CD14-positive monocyte (primary cell): ENCODE data around the gene DNAH11. TPM values are rescaled to one million over a fixed set of nuclear protein-coding genes. Genes with fewer than 3 reads are reported as not detected.

Source experiments
- DNase-seq, 3 donors: peaks; one replicate each; pipeline ENCODE4 v3.0.0-alpha.2; 2011 to 2022
- H2AFZ ChIP-seq: 2 replicates; pipeline ENCODE4 v1.6.0; 2012; ENCODE audit warnings: mild to moderate bottlenecking, low read depth, low read length, inconsistent platforms; ENCODE audit not compliant: insufficient read depth, poor library complexity, severe bottlenecking
- H3K27ac ChIP-seq, 2 donors: 1 replicate in 1 of 2; 2 replicates in 1 of 2; pipeline ENCODE4 v1.5.1; 2012 to 2013; ENCODE audit warnings: low read length in 2 of 2, control low read depth in 1 of 2, inconsistent platforms in 1 of 2, low read depth in 1 of 2, mild to moderate bottlenecking in 1 of 2
- H3K27me3 ChIP-seq, 2 donors: one replicate each; pipeline versions ENCODE4 v1.6.0 to v1.6.1; 2011 to 2013; ENCODE audit warnings: low read length in 2 of 2; ENCODE audit not compliant: control insufficient read depth in 2 of 2, insufficient read depth in 2 of 2
- H3K36me3 ChIP-seq, 2 donors: replicated peaks in 1 of 2; 1 replicate in 1 of 2; 2 replicates in 1 of 2; pipeline versions ENCODE4 v1.5.1 to v1.6.1; 2012 to 2013; ENCODE audit warnings: low read length in 2 of 2, control low read depth in 1 of 2, inconsistent platforms in 1 of 2, mild to moderate bottlenecking in 1 of 2; ENCODE audit not compliant: insufficient read depth in 2 of 2, control insufficient read depth in 1 of 2
- H3K4me1 ChIP-seq, 2 donors: 1 replicate in 1 of 2; 2 replicates in 1 of 2; pipeline versions ENCODE4 v1.5.1 to v1.6.1; 2012 to 2013; ENCODE audit warnings: low read length in 2 of 2, control low read depth in 1 of 2, inconsistent platforms in 1 of 2, mild to moderate bottlenecking in 1 of 2, moderate library complexity in 1 of 2; ENCODE audit not compliant: insufficient read depth in 2 of 2, control insufficient read depth in 1 of 2
- H3K4me2 ChIP-seq: replicated peaks from 2 replicates; pipeline ENCODE3; 2012; ENCODE audit warnings: low read length, moderate library complexity, mild to moderate bottlenecking; ENCODE audit not compliant: poor library complexity, severe bottlenecking; ENCODE audit errors: extremely low read depth
- H3K4me3 ChIP-seq, 3 experiments: fragments of 200-600 bp in 1 of 3; sonication (generic) in 1 of 3; replicated peaks in 1 of 3; 1 replicate in 2 of 3; 2 replicates in 1 of 3; pipeline ENCODE4 v1.5.1; 2011 to 2013; ENCODE audit warnings: low read length in 3 of 3, mild to moderate bottlenecking in 3 of 3, control low read depth in 2 of 3, low read depth in 2 of 3, inconsistent platforms in 1 of 3, moderate library complexity in 1 of 3
- H3K79me2 ChIP-seq: 2 replicates; pipeline ENCODE4 v1.6.0; 2012; ENCODE audit warnings: mild to moderate bottlenecking, control low read depth, inconsistent platforms, low read length, moderate library complexity; ENCODE audit not compliant: insufficient read depth
- H3K9ac ChIP-seq: 2 replicates; pipeline ENCODE4 v1.6.0; 2017; ENCODE audit warnings: low read length, mild to moderate bottlenecking; ENCODE audit not compliant: insufficient read depth, poor library complexity, severe bottlenecking
- H3K9me3 ChIP-seq, 2 donors: replicated peaks in 1 of 2; 1 replicate in 1 of 2; 2 replicates in 1 of 2; pipeline versions ENCODE4 v1.5.1 to v1.6.1; 2012 to 2013; ENCODE audit warnings: low read length in 2 of 2, control low read depth in 1 of 2; ENCODE audit not compliant: control insufficient read depth in 1 of 2, insufficient read depth in 1 of 2
- H4K20me1 ChIP-seq: 2 replicates; pipeline ENCODE4 v1.6.0; 2012; ENCODE audit warnings: mild to moderate bottlenecking, low read length, control low read depth, moderate library complexity; ENCODE audit not compliant: insufficient read depth
- H3K27ac Mint-ChIP-seq, 7 donors: one replicate each; pipeline ENCODE4 v1.8.0; 2020; ENCODE audit warnings: mild to moderate bottlenecking in 7 of 7, mixed read lengths in 7 of 7, moderate library complexity in 6 of 7, inconsistent platforms in 2 of 7
- H3K27me3 Mint-ChIP-seq, 3 donors: one replicate each; pipeline ENCODE4 v1.8.0; 2021 to 2022; ENCODE audit warnings: low read depth in 3 of 3, mild to moderate bottlenecking in 3 of 3, mixed read lengths in 3 of 3, moderate library complexity in 3 of 3, inconsistent platforms in 1 of 3
- H3K36me3 Mint-ChIP-seq, 2 donors: one replicate each; pipeline ENCODE4 v1.8.0; 2020; ENCODE audit warnings: mixed read lengths in 2 of 2, inconsistent platforms in 1 of 2, mild to moderate bottlenecking in 1 of 2
- H3K4me1 Mint-ChIP-seq: one replicate; pipeline ENCODE4 v1.8.0; 2020; ENCODE audit warnings: mild to moderate bottlenecking, mixed read lengths
- H3K4me3 Mint-ChIP-seq, 2 donors: one replicate each; pipeline ENCODE4 v1.8.0; 2020; ENCODE audit warnings: mild to moderate bottlenecking in 2 of 2, mixed read lengths in 2 of 2, moderate library complexity in 1 of 2
- H3K9me3 Mint-ChIP-seq, 7 donors: one replicate each; pipeline ENCODE4 v1.8.0; 2020 to 2022; ENCODE audit warnings: mixed read lengths in 7 of 7, mild to moderate bottlenecking in 6 of 7, moderate library complexity in 6 of 7, inconsistent platforms in 2 of 7
- CTCF ChIP-seq: fragments of 200-600 bp; IDR thresholded peaks from one replicate; pipeline ENCODE4 v1.8.0; 2022; ENCODE audit warnings: antibody characterized with exemption, mild to moderate bottlenecking
- WGBS: methylation state at CpG from one replicate; pipeline ENCODE4 v1.1.5; 2013; ENCODE audit warnings: missing lambda C conversion rate; ENCODE audit not compliant: insufficient coverage; 5-methylcytosine and 5-hydroxymethylcytosine counted together
- intact Hi-C, 2 donors: fragments of 100-400 bp; cut with micrococcal nuclease; formaldehyde crosslinking; loops; one replicate each; pipeline versions ENCODE4 v1.15.0 to v1.15.1; 2023
- polyA plus RNA-seq, 3 donors: library from polyadenylated mRNA; depleted of rRNA in 1 of 3; unstranded in 2 of 3; stranded (reverse) in 1 of 3; fragments of 300-500 nt in 2 of 3; fragments of >200 nt in 1 of 3; fragmentation: Illumina TruSeq in 2 of 3; gene quantifications; 1 replicate in 2 of 3; 2 replicates in 1 of 3; pipeline ENCODE4 v1.2.3, GENCODE V29; 2012 to 2021

Gene DNAH11
- polyA plus RNA-seq, 3 donors = not detected

GRCh38 chr7:21948364-21948763 is 405.5 kb downstream of the DNAH11 start:
- H3K4me1 Mint-ChIP-seq = peaks cover 32% of the 10 kb centered on the region
- Histone ChIP-seq H3K27me3 (no peaks in the 10 kb centered on the region), H3K4me3 (no peak overlapping the region), H3K9me3 (no peaks in the 10 kb centered on the region), H3K79me2 (peaks cover 19% of the 10 kb centered on the region), H3K36me3 (no peaks in the 10 kb centered on the region), H4K20me1 (no peaks in the 10 kb centered on the region), H3K4me1 (peaks cover 22 to 32% of the 10 kb centered on the region in 2 donors), H2AFZ (no peak overlapping the region), H3K4me2 (no peak overlapping the region), H3K9ac (no peak overlapping the region), H3K27ac (no peak overlapping the region)
- no peaks in the 10 kb centered on the region for H3K36me3 Mint-ChIP-seq
- 29% methylated on average over 1 of the region's 2 CpGs for WGBS
- H3K9me3 Mint-ChIP-seq = no peaks in the 10 kb centered on the region
- H3K27me3 Mint-ChIP-seq = peaks cover 2 to 6% (median 5%) of the 10 kb centered on the region in 3 donors
- no peak overlapping the region for H3K4me3 Mint-ChIP-seq
- intact Hi-C loops = no loop called here
- DNase-seq = no peak
- H3K27ac Mint-ChIP-seq = no peak overlapping the region
- no peak for TF ChIP-seq CTCF

- Histone ChIP-seq H4K20me1 (no peaks in the 10 kb centered on the region), H3K4me2 (no peak overlapping the region), H3K27me3 (no peaks in the 10 kb centered on the region), H3K27ac (no peak overlapping the region), H3K4me1 (peaks cover 21 to 32% of the 10 kb centered on the region in 2 donors), H3K9ac (no peak overlapping the region), H3K9me3 (no peaks in the 10 kb centered on the region), H2AFZ (no peak overlapping the region), H3K4me3 (no peak overlapping the region), H3K36me3 (no peaks in the 10 kb centered on the region), H3K79me2 (peaks cover 13% of the 10 kb centered on the region)
- Mint-ChIP-seq H3K9me3 (no peaks in the 10 kb centered on the region), H3K4me3 (no peak overlapping the region), H3K36me3 (no peaks in the 10 kb centered on the region), H3K4me1 (peaks cover 32% of the 10 kb centered on the region), H3K27me3 (peaks cover 2 to 6% (median 5%) of the 10 kb centered on the region in 3 donors), H3K27ac (no peak overlapping the region)
- 60% methylated on average over 4 of the region's 8 CpGs for WGBS
- DNase-seq = no peak
- TF ChIP-seq CTCF = no peak
- intact Hi-C loops = no loop called here
Observed at GRCh38 chr7:21948887-21949540, 406.2 kb downstream of the DNAH11 start.

Other genes starting within 250 kb of the DNAH11 start
- gene SP4, start 115.0 kb upstream of the DNAH11 start, polyA plus RNA-seq = 1 to 10 TPM; 1.3 to 1.8 (median 1.3) TPM